CD4-positive, alpha-beta T cell (primary cell): ENCODE data around the gene PRMT1. TPM values are rescaled to one million over a fixed set of nuclear protein-coding genes. Genes with fewer than 3 reads are reported as not detected.

Experiments used
- ATAC-seq: fragments of 200-7000 bp; cut with Tn5 transposase; one replicate; pipeline ENCODE4 v1.10.0; 2022; ENCODE audit warnings: mild to moderate bottlenecking; ENCODE audit not compliant: poor library complexity
- CTCF ChIA-PET: fragments of 350-600 bp; sonication (Branson Sonifier 250); formaldehyde crosslinking; loops from one replicate; lab custom pipeline; 2021; ENCODE audit warnings: antibody characterized with exemption, inconsistent platforms; lab: Charles Lee
- POLR2A ChIA-PET: fragments of 350-600 bp; sonication (Branson Sonifier 250); formaldehyde crosslinking; loops from one replicate; lab custom pipeline; 2021; ENCODE audit warnings: antibody characterized with exemption, inconsistent platforms; lab: Charles Lee
- DNase-seq, 14 experiments: peaks; one replicate each; pipeline ENCODE4 v3.0.0-alpha.2; 2013 to 2020; ENCODE audit warnings: mixed read lengths in 2 of 14
- H3K27ac ChIP-seq, 2 donors: one replicate each; pipeline versions ENCODE4 v1.5.1 to v1.7.0; 2013; ENCODE audit warnings: low read length in 2 of 2, low read depth in 1 of 2, mild to moderate bottlenecking in 1 of 2
- H3K27me3 ChIP-seq, 2 experiments: 1 replicate in 1 of 2; 2 replicates in 1 of 2; pipeline versions ENCODE4 v1.6.1 to v1.7.0; 2013; ENCODE audit warnings: low read length in 2 of 2, control low read depth in 1 of 2, mild to moderate bottlenecking in 1 of 2, moderate library complexity in 1 of 2; ENCODE audit not compliant: insufficient read depth in 2 of 2, control insufficient read depth in 1 of 2
- H3K36me3 ChIP-seq: one replicate; pipeline ENCODE4 v1.6.1; 2013; ENCODE audit warnings: low read length, control low read depth; ENCODE audit not compliant: insufficient read depth
- H3K4me1 ChIP-seq: one replicate; pipeline ENCODE4 v1.6.1; 2013; ENCODE audit warnings: low read length, control low read depth; ENCODE audit not compliant: insufficient read depth
- H3K4me3 ChIP-seq: one replicate; pipeline ENCODE4 v1.5.1; 2013; ENCODE audit warnings: mild to moderate bottlenecking, low read length, moderate library complexity
- H3K9me3 ChIP-seq, 2 experiments: 1 replicate in 1 of 2; 2 replicates in 1 of 2; pipeline versions ENCODE4 v1.6.1 to v1.7.0; 2013; ENCODE audit warnings: low read length in 2 of 2, mild to moderate bottlenecking in 2 of 2, control low read depth in 1 of 2, moderate library complexity in 1 of 2; ENCODE audit not compliant: control insufficient read depth in 1 of 2, insufficient read depth in 1 of 2
- H3K27ac Mint-ChIP-seq: one replicate; pipeline ENCODE4 v1.8.0; 2020; ENCODE audit warnings: mixed read lengths
- H3K27me3 Mint-ChIP-seq: one replicate; pipeline ENCODE4 v1.8.0; 2021; ENCODE audit warnings: mixed read lengths
- H3K36me3 Mint-ChIP-seq: one replicate; pipeline ENCODE4 v1.8.0; 2021; ENCODE audit warnings: low read depth, mixed read lengths
- H3K4me1 Mint-ChIP-seq: one replicate; pipeline ENCODE4 v1.8.0; 2021; ENCODE audit warnings: low read depth, mixed read lengths
- H3K4me3 Mint-ChIP-seq: one replicate; pipeline ENCODE4 v1.8.0; 2020; ENCODE audit warnings: mild to moderate bottlenecking, mixed read lengths
- H3K9me3 Mint-ChIP-seq: one replicate; pipeline ENCODE4 v1.8.0; 2020; ENCODE audit warnings: mixed read lengths
- intact Hi-C, 2 experiments: fragments of 100-400 bp; cut with DNase I in 1 of 2; cut with micrococcal nuclease in 1 of 2; formaldehyde crosslinking; loops; one replicate each; pipeline versions ENCODE4 v1.15.1 to v1.9.0; 2023 to 2025; cut with DNase I, micrococcal nuclease
- total RNA-seq, 174 experiments: library from RNA in 2 of 174; stranded (reverse) in 2 of 174; gene quantifications; one replicate each; pipeline ENCODE4 v1.2.3 and lab custom pipeline; 2021 to 2026
- TF ChIP-seq, protein P1 (sequence below): fragments of 200-600 bp; IDR thresholded peaks from one replicate; pipeline ENCODE4 v1.8.0; 2022; ENCODE audit warnings: antibody characterized with exemption, mild to moderate bottlenecking

Gene PRMT1
- total RNA-seq, 2 experiments from 2014 or later = 41.5 to 46.4 TPM

DNA sequence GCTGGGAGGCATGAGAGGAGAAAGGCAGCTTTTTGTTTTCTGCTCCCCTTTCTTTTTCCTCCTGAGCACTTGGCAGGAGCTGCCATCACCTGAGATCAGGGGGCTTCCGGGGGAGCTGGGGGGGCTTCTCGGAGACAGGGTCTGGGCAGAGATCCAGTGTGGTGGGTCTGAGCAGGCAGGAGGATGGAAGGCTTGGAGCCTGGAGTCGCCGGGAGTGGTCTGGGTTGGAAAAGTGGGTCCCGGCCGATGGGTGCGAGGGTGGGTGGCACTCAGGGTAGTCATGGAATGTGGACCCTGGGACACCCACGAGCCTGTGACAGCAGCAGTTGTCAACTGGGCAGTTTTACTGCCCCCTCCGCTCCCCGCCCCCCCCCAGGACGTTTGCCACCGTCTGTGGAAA, 10.1 kb downstream of the PRMT1 start:
- TF ChIP-seq, protein P1, sequence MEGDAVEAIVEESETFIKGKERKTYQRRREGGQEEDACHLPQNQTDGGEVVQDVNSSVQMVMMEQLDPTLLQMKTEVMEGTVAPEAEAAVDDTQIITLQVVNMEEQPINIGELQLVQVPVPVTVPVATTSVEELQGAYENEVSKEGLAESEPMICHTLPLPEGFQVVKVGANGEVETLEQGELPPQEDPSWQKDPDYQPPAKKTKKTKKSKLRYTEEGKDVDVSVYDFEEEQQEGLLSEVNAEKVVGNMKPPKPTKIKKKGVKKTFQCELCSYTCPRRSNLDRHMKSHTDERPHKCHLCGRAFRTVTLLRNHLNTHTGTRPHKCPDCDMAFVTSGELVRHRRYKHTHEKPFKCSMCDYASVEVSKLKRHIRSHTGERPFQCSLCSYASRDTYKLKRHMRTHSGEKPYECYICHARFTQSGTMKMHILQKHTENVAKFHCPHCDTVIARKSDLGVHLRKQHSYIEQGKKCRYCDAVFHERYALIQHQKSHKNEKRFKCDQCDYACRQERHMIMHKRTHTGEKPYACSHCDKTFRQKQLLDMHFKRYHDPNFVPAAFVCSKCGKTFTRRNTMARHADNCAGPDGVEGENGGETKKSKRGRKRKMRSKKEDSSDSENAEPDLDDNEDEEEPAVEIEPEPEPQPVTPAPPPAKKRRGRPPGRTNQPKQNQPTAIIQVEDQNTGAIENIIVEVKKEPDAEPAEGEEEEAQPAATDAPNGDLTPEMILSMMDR = no peak
- H3K27me3 Mint-ChIP-seq = peaks cover 16% of the 10 kb centered on the region
- H3K4me3 Mint-ChIP-seq = no peak overlapping the region
- H3K4me1 Mint-ChIP-seq = peaks cover 21% of the 10 kb centered on the region
- H3K36me3 Mint-ChIP-seq = peaks cover 53% of the 10 kb centered on the region
- Histone ChIP-seq H3K36me3 (peaks cover 41% of the 10 kb centered on the region), H3K27me3 (peaks cover 14 to 15% of the 10 kb centered on the region in 2 experiments), H3K4me1 (peaks cover 33% of the 10 kb centered on the region), H3K27ac (no peak overlapping the region), H3K9me3 (peaks cover 0 to 5% of the 10 kb centered on the region in 2 experiments), H3K4me3 (no peak overlapping the region)
- ChIA-PET CTCF (no interaction called here), POLR2A (interaction anchor here (0.7 kb wide), 1 partner anchor 11 kb away, joined by 3 read pairs; no protein-coding TSS in a partner anchor)
- H3K9me3 Mint-ChIP-seq = no peaks in the 10 kb centered on the region
- ATAC-seq (no peak), DNase-seq (no peak)
- intact Hi-C loops = no loop called here
- H3K27ac Mint-ChIP-seq = no peak overlapping the region

DNA sequence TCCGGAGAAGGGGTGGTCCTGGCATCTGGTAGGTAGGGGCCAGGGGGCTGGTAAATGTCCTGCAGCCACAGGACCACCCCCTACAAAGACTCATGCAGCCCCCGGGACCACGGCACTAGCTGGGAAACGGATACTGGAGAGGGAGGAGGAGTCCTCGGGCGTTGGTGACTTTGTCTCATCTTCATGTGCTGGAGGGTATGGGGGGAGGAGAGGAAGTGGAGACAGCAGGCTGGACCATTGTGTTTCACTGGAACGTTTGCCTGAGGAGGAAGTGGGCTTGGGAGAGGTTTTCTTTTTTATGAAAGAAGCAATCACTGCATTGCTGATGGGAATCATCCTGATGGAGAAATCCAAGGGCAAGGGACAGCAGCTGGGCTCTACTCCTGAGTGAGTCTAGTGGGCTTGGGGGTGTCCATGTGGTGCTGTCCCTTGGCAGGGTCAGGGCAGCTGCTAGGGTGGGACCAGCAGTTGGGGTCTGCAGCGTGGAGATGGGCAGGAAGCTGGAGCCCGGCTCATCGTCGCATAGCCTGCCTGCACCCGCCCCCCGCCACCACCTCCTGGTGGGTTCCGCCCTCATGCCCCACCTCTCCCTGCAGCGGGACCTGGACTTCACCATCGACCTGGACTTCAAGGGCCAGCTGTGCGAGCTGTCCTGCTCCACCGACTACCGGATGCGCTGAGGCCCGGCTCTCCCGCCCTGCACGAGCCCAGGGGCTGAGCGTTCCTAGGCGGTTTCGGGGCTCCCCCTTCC, 10.7 kb downstream of the PRMT1 start:
- Histone ChIP-seq H3K9me3 (peaks cover 0 to 5% of the 10 kb centered on the region in 2 experiments), H3K4me1 (peaks cover 33% of the 10 kb centered on the region), H3K36me3 (peaks cover 36% of the 10 kb centered on the region), H3K27ac (no peak overlapping the region), H3K27me3 (peaks cover 14 to 15% of the 10 kb centered on the region in 2 experiments), H3K4me3 (no peak overlapping the region)
- H3K36me3 Mint-ChIP-seq = peaks cover 49% of the 10 kb centered on the region
- H3K4me1 Mint-ChIP-seq = peaks cover 21% of the 10 kb centered on the region
- DNase-seq = no peak
- intact Hi-C loops = no loop called here
- no peak overlapping the region for H3K4me3 Mint-ChIP-seq
- TF ChIP-seq, protein P1 = no peak
- no peak overlapping the region for H3K27ac Mint-ChIP-seq
- CTCF ChIA-PET = no interaction called here
- no peak for ATAC-seq
- no peaks in the 10 kb centered on the region for H3K9me3 Mint-ChIP-seq
- POLR2A ChIA-PET = interaction anchor here (0.7 kb wide), 1 partner anchor 11 kb away, joined by 3 read pairs; no protein-coding TSS in a partner anchor
- peaks cover 20% of the 10 kb centered on the region for H3K27me3 Mint-ChIP-seq

DNA sequence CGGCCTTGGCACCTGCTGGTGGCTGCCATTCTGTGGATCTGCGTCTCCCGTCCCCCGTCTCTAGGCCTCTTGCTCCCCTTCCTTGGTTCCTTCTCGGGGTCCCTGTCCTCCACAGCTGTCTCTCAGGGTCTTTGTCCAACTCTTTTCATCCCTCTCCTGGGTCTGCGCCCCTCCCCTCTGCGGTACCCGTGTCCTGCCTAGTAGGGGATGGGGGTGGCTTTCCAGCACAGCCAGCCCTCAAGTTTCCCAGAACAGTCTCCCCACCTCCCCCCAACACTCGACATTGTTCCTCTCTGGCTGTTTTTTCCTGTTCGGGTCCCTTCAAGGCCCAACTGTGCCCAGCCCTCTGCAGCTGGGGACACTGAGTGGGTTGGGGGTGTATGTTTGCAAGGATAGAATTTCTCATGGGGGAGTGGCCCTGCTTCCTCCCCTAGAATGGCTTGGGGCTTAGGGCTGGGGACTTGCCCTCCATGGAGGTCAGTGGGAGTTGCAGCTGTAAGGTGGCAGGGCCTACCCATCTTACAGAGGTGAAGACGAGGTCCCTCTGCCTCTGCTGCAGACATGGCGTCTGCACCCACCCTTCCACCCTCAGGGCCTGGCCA, 11.6 kb downstream of the PRMT1 start:
- ATAC-seq (no peak), DNase-seq (no peak)
- peaks cover 0 to 5% of the 10 kb centered on the region in 2 experiments for H3K9me3 ChIP-seq
- H3K27me3 Mint-ChIP-seq = peaks cover 20% of the 10 kb centered on the region
- peaks cover 21% of the 10 kb centered on the region for H3K4me1 Mint-ChIP-seq
- H3K4me3 ChIP-seq = no peak overlapping the region
- H3K36me3 ChIP-seq = peaks cover 31% of the 10 kb centered on the region
- ChIA-PET POLR2A (interaction anchor here (1.5 kb wide), 1 partner anchor 8 kb away, joined by 3 read pairs; no protein-coding TSS in a partner anchor), CTCF (interaction anchor here (1.0 kb wide), 1 partner anchor 10 kb away, joined by 3 read pairs; no protein-coding TSS in a partner anchor)
- peaks cover 32% of the 10 kb centered on the region for H3K4me1 ChIP-seq
- intact Hi-C loops = no loop called here
- no peak overlapping the region for H3K4me3 Mint-ChIP-seq
- TF ChIP-seq, protein P1 = no peak
- peaks cover 14 to 15% of the 10 kb centered on the region in 2 experiments for H3K27me3 ChIP-seq
- no peak overlapping the region for H3K27ac ChIP-seq
- H3K27ac Mint-ChIP-seq = no peak overlapping the region
- H3K9me3 Mint-ChIP-seq = no peaks in the 10 kb centered on the region
- H3K36me3 Mint-ChIP-seq = peaks cover 41% of the 10 kb centered on the region
